HEK293T (cell line): ENCODE measurements around the gene CAPZB.
"Not testable (repeated sequence)": the region's sequence is repeated elsewhere in the genome, so short reads cannot be mapped to it uniquely, and the experiment has no call there.

ENCODE experiments used
- CTCF ChIA-PET: fragments of 350-600 bp; formaldehyde crosslinking; extraction: SDS; loops from one replicate; lab custom pipeline; 2021; ENCODE audit warnings: antibody characterized with exemption, inconsistent platforms; lab: Yijun Ruan, JAX
- POLR2A ChIA-PET: fragments of 350-600 bp; formaldehyde crosslinking; extraction: SDS; loops from one replicate; lab custom pipeline; 2020; ENCODE audit warnings: antibody characterized with exemption, inconsistent platforms; lab: Yijun Ruan, JAX
- DNase-seq: peaks from one replicate; pipeline ENCODE4 v3.0.0; 2012; ENCODE audit warnings: mixed read lengths; ENCODE audit errors: extremely low spot score
- ARNT ChIP-seq: fragments of 450-650 bp; IDR thresholded peaks from 2 replicates; pipeline ENCODE4 v1.6.1; 2017; ENCODE audit warnings: mild to moderate bottlenecking
- BHLHE40 ChIP-seq: fragments of 450-650 bp; IDR thresholded peaks from 2 replicates; pipeline ENCODE4 v1.6.1; 2016; ENCODE audit warnings: mild to moderate bottlenecking, moderate library complexity, borderline replicate concordance
- CTBP1 ChIP-seq: fragments of 450-650 bp; IDR thresholded peaks from 2 replicates; pipeline ENCODE4 v1.6.1; 2016; ENCODE audit warnings: borderline replicate concordance
- ELF4 ChIP-seq: fragments of 450-650 bp; IDR thresholded peaks from 2 replicates; pipeline ENCODE4 v1.6.1; 2017; ENCODE audit warnings: antibody characterized with exemption
- FOXA1 ChIP-seq: fragments of 450-650 bp; IDR thresholded peaks from 2 replicates; pipeline ENCODE4 v1.6.1; 2016; ENCODE audit warnings: mild to moderate bottlenecking
- FOXK2 ChIP-seq: fragments of 450-650 bp; IDR thresholded peaks from 2 replicates; pipeline ENCODE4 v1.6.1; 2016; ENCODE audit warnings: mild to moderate bottlenecking
- FOXM1 ChIP-seq: fragments of 450-650 bp; IDR thresholded peaks from 2 replicates; pipeline ENCODE4 v1.6.1; 2017; ENCODE audit warnings: mild to moderate bottlenecking, borderline replicate concordance
- HDGF ChIP-seq: fragments of 450-650 bp; IDR thresholded peaks from 2 replicates; pipeline ENCODE4 v1.6.1; 2017; ENCODE audit warnings: antibody characterized with exemption, borderline replicate concordance
- L3MBTL2 ChIP-seq: fragments of 450-650 bp; conservative IDR thresholded peaks from 2 replicates; pipeline ENCODE4 v1.6.1; 2016; ENCODE audit warnings: mild to moderate bottlenecking
- LEF1 ChIP-seq: fragments of 450-650 bp; IDR thresholded peaks from 2 replicates; pipeline ENCODE4 v1.6.1; 2017; ENCODE audit warnings: mild to moderate bottlenecking, borderline replicate concordance
- NFRKB ChIP-seq: fragments of 450-650 bp; IDR thresholded peaks from 2 replicates; pipeline ENCODE4 v1.6.1; 2016; ENCODE audit warnings: mild to moderate bottlenecking, moderate library complexity
- PKNOX1 ChIP-seq: fragments of 450-650 bp; IDR thresholded peaks from 2 replicates; pipeline ENCODE4 v1.6.1; 2016
- SP1 ChIP-seq: fragments of 450-650 bp; IDR thresholded peaks from 2 replicates; pipeline ENCODE4 v1.6.1; 2017
- SUZ12 ChIP-seq: fragments of 450-650 bp; IDR thresholded peaks from 2 replicates; pipeline ENCODE4 v1.6.1; 2016; ENCODE audit warnings: mild to moderate bottlenecking
- TARDBP ChIP-seq: fragments of 450-650 bp; IDR thresholded peaks from 2 replicates; pipeline ENCODE4 v1.6.1; 2016
- ZNF384 ChIP-seq: fragments of 450-650 bp; IDR thresholded peaks from 2 replicates; pipeline ENCODE4 v1.6.1; 2016

CAPZB gene

DNA sequence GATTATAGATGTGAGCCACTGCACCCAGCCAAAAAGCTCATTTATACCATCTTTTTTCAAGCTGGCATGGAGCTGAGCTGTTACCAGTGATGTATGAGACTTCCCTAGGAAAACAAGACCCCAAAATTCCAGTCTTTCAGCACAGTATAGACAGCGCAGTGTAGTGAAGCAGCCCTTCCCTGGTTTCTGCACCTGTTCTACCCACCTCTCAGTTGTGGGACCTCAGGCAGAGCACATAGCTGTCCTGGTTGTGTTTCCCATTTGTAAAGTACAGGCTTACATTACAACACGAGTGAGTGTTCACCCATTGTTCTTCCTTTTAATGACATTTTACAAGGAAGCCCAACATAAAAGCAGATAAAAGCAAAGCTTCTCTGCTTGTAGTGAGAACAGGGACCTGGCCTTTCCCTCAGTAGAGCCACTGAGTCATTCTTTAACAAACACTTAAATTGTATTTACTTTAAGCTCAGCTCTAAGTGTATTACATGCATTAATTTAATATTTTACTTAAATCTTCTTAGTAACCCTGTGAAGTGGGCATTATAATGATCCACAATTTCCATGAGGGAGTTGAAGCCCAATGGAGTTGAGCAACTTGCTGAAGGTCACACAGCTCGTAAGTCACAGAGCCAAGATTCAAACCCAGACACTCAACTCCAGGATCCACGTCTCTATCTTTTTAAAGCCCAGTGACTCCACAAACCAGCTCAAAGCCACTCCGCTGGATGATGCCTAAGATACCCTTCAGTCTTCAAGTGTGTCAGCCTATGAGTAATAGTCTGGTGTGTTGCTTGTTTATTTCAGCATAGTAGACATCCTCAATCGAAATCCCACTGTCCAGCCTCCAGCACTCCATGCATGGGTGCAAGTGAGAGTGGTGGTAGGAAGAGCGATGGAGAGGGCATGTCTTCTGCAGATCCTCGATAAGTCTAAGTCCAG, 40.5 kb upstream of the CAPZB start:
- TF ChIP-seq LEF1 (no peak), ZNF384 (no peak), FOXM1 (no peak), L3MBTL2 (no peak), PKNOX1 (no peak), NFRKB (no peak), SUZ12 (no peak), ELF4 (no peak), FOXA1 (no peak), TARDBP (no peak), BHLHE40 (no peak)
- CTCF ChIA-PET = no interaction called here
- no peak for DNase-seq
- POLR2A ChIA-PET = no interaction called here

DNA sequence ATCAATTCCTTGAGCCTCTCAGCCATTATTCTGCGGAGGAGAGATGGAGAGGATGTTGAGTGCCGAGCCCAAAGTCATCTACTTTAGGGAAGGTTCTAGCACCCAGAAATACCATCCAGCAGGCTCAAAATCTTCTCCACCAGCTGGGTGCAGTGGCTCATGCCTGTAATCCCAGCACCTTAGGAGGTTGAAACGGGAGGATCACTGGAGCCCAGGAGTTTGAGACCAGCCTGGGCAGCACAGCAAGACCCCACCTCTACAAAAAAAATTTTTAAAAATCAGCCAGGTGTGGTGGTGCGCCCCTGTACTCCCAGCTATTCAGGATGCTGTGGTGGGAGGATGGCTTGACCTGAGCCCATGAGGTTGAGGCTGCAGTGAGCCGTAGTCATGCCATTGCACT, 39.5 kb upstream of the CAPZB start:
- TF ChIP-seq CTBP1 (no peak), NFRKB (no peak), FOXK2 (no peak), ELF4 (no peak), PKNOX1 (no peak), HDGF (no peak), FOXA1 (no peak)
- CTCF ChIA-PET = no interaction called here
- DNase-seq = no peak
- POLR2A ChIA-PET = no interaction called here

DNA sequence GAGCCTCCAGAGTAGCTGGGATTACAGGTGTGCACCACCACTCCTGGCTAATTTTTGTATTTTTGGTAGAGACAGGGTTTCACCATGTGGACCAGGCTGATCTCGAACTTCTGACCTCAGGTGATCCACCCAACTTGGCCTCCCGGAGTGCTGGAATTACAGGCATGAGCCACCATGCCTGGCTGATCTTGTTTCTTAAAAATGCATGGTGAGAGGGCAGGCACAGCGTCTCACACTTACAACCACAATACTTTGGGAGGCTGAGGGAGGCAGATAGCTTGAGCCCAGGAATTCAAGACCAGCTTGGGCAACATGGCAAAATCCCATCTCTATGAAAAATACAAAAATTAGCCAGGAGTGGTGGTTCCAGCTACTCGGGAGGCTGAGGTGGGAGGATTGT, 37.2 kb upstream of the CAPZB start:
- DNase-seq, POLR2A ChIA-PET, CTCF ChIA-PET: not testable (repeated sequence)

GRCh38 chr1:19521411-19521810, 36.1 kb upstream of the CAPZB start:
- DNase-seq = no peak
- ChIA-PET POLR2A (no interaction called here), CTCF (no interaction called here)
- TF ChIP-seq SUZ12 (no peak), HDGF (no peak), NFRKB (no peak), ELF4 (no peak), CTBP1 (no peak), FOXA1 (no peak), ZNF384 (no peak), BHLHE40 (no peak), FOXK2 (no peak), ARNT (no peak), PKNOX1 (no peak)

GRCh38 chr1:19517017-19517416, 31.7 kb upstream of the CAPZB start:
- CTCF ChIA-PET = no interaction called here
- no peak for DNase-seq
- POLR2A ChIA-PET = no interaction called here
- TF ChIP-seq LEF1 = no peak
- no peak for TF ChIP-seq TARDBP
- no peak for TF ChIP-seq SP1
- TF ChIP-seq ZNF384 = no peak
- no peak for TF ChIP-seq NFRKB
- no peak for TF ChIP-seq ARNT
- TF ChIP-seq FOXA1 = no peak
- TF ChIP-seq PKNOX1 = no peak
- TF ChIP-seq L3MBTL2 = no peak
- TF ChIP-seq HDGF = no peak
- no peak for TF ChIP-seq FOXM1
- TF ChIP-seq ELF4 = no peak
- TF ChIP-seq SUZ12 = no peak
- no peak for TF ChIP-seq CTBP1
- TF ChIP-seq BHLHE40 = no peak
- TF ChIP-seq FOXK2 = no peak

- CTCF ChIA-PET = no interaction called here
- POLR2A ChIA-PET = no interaction called here
- TF ChIP-seq NFRKB (no peak), SP1 (no peak), FOXM1 (no peak)
- DNase-seq = no peak
Observed at GRCh38 chr1:19515201-19515600, 29.9 kb upstream of the CAPZB start.
